MCF 10A (cell line): ENCODE results near the gene LGALS7B. TPM values are rescaled to one million over a fixed set of nuclear protein-coding genes. Genes with fewer than 3 reads are reported as not detected.
A peak's percentile ranks its signal among the peaks of the same experiment; 100 is the strongest.
"Not testable (repeated sequence)": the region's sequence is repeated elsewhere in the genome, so short reads cannot be mapped to it uniquely, and the experiment has no call there.

ENCODE experiments used
- BruUV-seq: library from RNA; stranded (reverse); fragments of 400-500 nt; replicated peaks from 2 replicates; lab custom pipeline; 2021; lab: Mats Ljungman, UMichigan
- CTCF ChIA-PET: fragments of 300-600 bp; sonication (Branson Sonifier 250); formaldehyde crosslinking; extraction: SDS; loops from one replicate; lab custom pipeline; 2021; ENCODE audit warnings: antibody characterized with exemption, inconsistent platforms; lab: Yijun Ruan, JAX
- POLR2A ChIA-PET: fragments of 300-600, 350-650 bp; sonication (Branson Sonifier 250); formaldehyde crosslinking; extraction: SDS; loops from one replicate; lab custom pipeline; 2020; ENCODE audit warnings: antibody characterized with exemption, inconsistent platforms; lab: Yijun Ruan, JAX
- DNase-seq: peaks from one replicate; pipeline ENCODE4 v3.0.0-alpha.2; 2018; ENCODE audit not compliant: unreplicated experiment
- H3K27ac Mint-ChIP-seq: one replicate; pipeline ENCODE4 v1.8.0; 2022; ENCODE audit warnings: mild to moderate bottlenecking, low read depth, mixed read lengths; ENCODE audit not compliant: unreplicated experiment
- H3K27me3 Mint-ChIP-seq: one replicate; pipeline ENCODE4 v1.8.0; 2022; ENCODE audit warnings: mixed read lengths; ENCODE audit not compliant: insufficient read depth, unreplicated experiment
- H3K36me3 Mint-ChIP-seq: one replicate; pipeline ENCODE4 v1.8.0; 2022; ENCODE audit warnings: mild to moderate bottlenecking, moderate library complexity, mixed read lengths; ENCODE audit not compliant: insufficient read depth, unreplicated experiment
- H3K4me1 Mint-ChIP-seq: one replicate; pipeline ENCODE4 v1.8.0; 2022; ENCODE audit warnings: mixed read lengths; ENCODE audit not compliant: insufficient read depth, unreplicated experiment
- H3K4me3 Mint-ChIP-seq: one replicate; pipeline ENCODE4 v1.8.0; 2022; ENCODE audit warnings: mild to moderate bottlenecking, moderate library complexity, mixed read lengths; ENCODE audit not compliant: unreplicated experiment
- H3K9me3 Mint-ChIP-seq: one replicate; pipeline ENCODE4 v1.8.0; 2022; ENCODE audit warnings: mixed read lengths; ENCODE audit not compliant: unreplicated experiment
- intact Hi-C: fragments of 100-400 bp; cut with micrococcal nuclease; formaldehyde crosslinking; loops from 2 replicates; pipeline ENCODE4 v1.14.1; 2022
- total RNA-seq: library from RNA; stranded (reverse); gene quantifications from 2 replicates; pipeline ENCODE4 v1.2.3, GENCODE V29; 2022
- TF ChIP-seq, protein P1 (sequence below): fragments of 200-600 bp; IDR thresholded peaks from one replicate; pipeline ENCODE4 v1.8.0; 2022; ENCODE audit warnings: antibody characterized with exemption, mild to moderate bottlenecking; ENCODE audit not compliant: unreplicated experiment

LGALS7B gene
- total RNA-seq, 1 experiment from 2014 or later = 2.6 TPM

DNA sequence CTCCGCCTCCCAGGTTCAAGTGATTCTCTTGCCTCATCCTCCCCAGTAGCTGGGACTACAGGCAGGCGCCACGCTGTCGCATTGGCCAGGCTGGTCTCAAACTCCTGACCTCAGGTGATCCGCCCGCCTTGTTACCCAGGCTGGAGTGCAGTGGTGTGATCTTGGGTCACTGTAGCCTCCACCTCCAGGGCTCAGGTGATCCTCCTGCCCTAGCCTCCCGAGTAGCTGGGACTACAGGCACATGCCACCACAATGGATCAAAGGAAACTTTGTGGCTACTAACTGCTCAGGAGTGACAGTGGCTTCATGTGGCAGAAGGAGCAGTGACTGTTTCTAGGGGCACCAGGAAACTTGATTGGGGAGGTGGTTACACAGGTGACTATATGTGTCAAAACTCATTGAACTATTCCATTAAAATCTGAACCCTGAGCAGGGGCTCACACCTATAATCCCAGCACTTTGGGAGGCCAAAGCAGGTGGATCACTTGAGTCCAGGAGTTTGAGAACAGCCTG lies 3.8 kb upstream of the LGALS7B start:
- Mint-ChIP-seq H3K27ac (no peak overlapping the region), H3K36me3 (no peaks in the 10 kb centered on the region), H3K27me3 (no peaks in the 10 kb centered on the region), H3K4me3 (no peak overlapping the region), H3K9me3 (no peaks in the 10 kb centered on the region), H3K4me1 (peaks cover 14% of the 10 kb centered on the region)
- no TSS peak for BruUV-seq
- intact Hi-C loops = no loop called here
- no peak for DNase-seq
- POLR2A ChIA-PET = interaction anchor here (1.5 to 2.3 kb wide), 2 partner anchors 53 to 138 kb away, joined by 5 to 14 read pairs; partner anchors contain the start of gene ACTN4
- TF ChIP-seq, protein P1, sequence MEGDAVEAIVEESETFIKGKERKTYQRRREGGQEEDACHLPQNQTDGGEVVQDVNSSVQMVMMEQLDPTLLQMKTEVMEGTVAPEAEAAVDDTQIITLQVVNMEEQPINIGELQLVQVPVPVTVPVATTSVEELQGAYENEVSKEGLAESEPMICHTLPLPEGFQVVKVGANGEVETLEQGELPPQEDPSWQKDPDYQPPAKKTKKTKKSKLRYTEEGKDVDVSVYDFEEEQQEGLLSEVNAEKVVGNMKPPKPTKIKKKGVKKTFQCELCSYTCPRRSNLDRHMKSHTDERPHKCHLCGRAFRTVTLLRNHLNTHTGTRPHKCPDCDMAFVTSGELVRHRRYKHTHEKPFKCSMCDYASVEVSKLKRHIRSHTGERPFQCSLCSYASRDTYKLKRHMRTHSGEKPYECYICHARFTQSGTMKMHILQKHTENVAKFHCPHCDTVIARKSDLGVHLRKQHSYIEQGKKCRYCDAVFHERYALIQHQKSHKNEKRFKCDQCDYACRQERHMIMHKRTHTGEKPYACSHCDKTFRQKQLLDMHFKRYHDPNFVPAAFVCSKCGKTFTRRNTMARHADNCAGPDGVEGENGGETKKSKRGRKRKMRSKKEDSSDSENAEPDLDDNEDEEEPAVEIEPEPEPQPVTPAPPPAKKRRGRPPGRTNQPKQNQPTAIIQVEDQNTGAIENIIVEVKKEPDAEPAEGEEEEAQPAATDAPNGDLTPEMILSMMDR = no peak
- CTCF ChIA-PET = interaction anchor here (0.7 kb wide), 1 partner anchor 337 kb away, joined by 3 read pairs; no protein-coding TSS in a partner anchor

DNA sequence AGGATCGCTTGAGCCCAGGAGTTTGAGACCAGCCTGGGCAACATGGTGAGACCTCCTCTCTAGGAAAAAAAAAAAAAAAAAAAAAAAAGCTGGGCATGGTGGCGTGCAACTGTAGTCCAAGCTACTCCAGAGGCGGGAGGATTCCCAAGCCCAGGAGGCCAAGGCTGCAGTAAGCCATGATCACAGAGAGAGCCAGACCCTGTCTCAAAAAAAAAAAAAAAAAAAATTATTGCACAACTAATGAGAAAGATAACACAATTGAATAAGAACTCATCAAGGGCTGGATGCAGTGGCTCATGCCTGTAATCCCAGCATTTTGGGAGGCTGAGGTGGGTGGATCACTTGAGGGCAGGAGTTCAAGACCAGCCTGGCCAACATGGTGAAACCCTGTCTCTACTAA lies 2.9 kb upstream of the LGALS7B start:
- H3K27me3 Mint-ChIP-seq, BruUV-seq, intact Hi-C loops, H3K9me3 Mint-ChIP-seq, DNase-seq, H3K36me3 Mint-ChIP-seq, H3K4me3 Mint-ChIP-seq: not testable (repeated sequence)
- POLR2A ChIA-PET = interaction anchor here (0.6 to 2.3 kb wide), 11 partner anchors 11 to 410 kb away, joined by 3 to 14 read pairs (median 5); partner anchors contain the start of genes ACTN4 and ECH1
- CTCF ChIA-PET = interaction anchor here (0.6 to 1.1 kb wide), 3 partner anchors 25 to 332 kb away, joined by 3 to 4 read pairs (median 3); no protein-coding TSS in a partner anchor
- H3K27ac Mint-ChIP-seq = peak overlapping the region; percentile 12
- peaks cover 14% of the 10 kb centered on the region for H3K4me1 Mint-ChIP-seq

DNA sequence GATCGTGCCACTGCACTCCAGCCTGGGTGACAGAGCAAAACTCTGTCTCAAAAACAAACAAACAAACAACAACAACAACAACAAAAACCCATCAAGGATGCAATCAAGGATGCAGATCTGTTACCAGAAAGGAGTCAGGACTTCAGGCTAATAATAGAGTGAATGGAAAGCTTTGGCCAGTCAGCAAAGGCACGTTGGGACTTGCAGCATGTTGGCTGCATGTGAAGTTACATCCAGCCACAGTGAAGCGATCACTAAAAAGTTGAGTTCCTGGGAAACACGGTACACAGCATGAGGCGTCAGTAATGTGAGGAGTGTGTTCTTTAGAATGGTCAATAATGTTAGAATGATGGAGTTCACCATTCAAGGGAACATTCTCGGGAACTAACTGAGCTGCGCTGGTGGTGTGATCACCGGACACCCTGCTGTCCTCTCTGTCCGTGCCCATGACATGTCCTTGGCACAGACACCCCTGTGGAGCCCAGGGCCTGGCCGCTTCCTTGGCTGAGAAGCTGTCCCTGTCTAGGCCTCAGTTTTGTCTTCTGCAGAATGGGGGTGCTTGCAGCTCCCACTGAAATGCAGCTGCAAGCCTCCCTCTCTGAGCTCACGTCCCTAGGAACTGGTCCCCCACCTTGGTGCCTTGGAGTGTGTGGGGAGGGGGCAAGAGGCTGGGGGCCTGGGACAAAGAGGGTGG lies 2.3 kb upstream of the LGALS7B start:
- Mint-ChIP-seq H3K4me3 (no peak overlapping the region), H3K9me3 (no peaks in the 10 kb centered on the region), H3K27me3 (no peaks in the 10 kb centered on the region), H3K36me3 (no peaks in the 10 kb centered on the region), H3K27ac (peak overlapping the region; percentile 12), H3K4me1 (peaks cover 14% of the 10 kb centered on the region)
- POLR2A ChIA-PET = interaction anchor here (0.6 to 2.3 kb wide), 11 partner anchors 12 to 411 kb away, joined by 3 to 14 read pairs (median 5); partner anchors contain the start of genes ACTN4 and ECH1
- BruUV-seq = no TSS peak
- CTCF ChIA-PET = interaction anchor here (0.6 to 1.1 kb wide), 4 partner anchors 25 to 333 kb away, joined by 3 to 4 read pairs (median 3); no protein-coding TSS in a partner anchor
- intact Hi-C loops = no loop called here
- TF ChIP-seq, protein P1 = no peak
- DNase-seq = peak; percentile 69

DNA sequence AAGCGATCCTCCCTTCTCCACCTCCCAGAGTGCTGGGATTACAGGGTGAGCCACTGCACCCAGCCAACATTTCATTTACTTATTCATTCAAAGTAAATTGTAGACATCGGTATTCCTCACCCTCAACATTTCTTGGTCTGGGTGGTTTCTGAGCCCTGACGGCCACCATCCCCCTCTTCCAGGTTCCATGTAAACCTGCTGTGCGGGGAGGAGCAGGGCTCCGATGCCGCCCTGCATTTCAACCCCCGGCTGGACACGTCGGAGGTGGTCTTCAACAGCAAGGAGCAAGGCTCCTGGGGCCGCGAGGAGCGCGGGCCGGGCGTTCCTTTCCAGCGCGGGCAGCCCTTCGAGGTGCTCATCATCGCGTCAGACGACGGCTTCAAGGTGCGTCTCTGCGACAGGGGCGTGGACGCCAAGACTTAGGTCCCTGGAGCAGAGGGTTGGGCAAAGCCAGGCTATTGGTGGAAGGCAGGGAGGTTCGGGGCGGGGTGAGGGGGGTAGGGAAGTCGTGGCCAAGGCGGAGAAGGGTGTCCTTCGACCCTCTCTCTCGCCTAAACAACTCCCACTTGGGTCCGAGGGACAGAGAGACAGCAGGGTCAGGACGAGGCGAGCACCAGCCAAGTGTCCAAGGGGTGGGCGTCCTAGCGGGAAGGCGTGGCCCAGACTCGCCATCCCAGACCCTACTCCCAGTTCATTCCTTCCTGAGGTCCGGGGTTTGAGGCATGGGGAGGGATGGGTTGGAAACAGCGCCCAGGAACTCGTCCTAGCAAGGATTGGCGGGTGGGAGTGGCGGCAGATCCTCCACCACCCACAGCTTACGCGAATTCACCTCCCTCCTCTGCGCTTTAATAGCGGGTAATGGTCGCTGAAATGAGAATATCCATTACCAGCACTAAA lies 1.8 kb downstream of the LGALS7B start:
- intact Hi-C loops = not testable (repeated sequence)

DNA sequence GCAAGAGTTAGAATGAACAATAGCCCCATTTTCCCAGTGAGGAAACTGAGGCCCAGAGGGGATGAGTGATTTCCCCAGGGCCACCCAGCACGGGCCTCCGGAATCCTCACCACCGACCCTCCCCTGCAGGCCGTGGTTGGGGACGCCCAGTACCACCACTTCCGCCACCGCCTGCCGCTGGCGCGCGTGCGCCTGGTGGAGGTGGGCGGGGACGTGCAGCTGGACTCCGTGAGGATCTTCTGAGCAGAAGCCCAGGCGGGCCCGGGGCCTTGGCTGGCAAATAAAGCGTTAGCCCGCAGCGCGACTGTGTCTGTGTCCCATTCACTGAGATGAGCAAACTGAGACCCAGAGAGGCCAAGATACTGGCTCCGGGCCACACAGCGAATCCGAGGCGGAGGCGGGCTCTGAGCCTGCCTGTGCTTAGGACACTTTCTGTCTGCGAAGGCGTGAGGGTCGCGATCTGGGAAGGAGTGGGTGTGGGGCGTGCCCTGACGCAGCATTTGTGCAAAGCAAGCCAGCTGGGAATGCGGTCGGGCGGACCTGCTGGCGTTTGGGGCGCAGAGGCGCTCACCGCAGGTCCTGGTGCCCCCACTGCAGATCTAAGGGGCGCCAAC lies 2.6 kb downstream of the LGALS7B start:
- H3K4me1 Mint-ChIP-seq = peaks cover 19% of the 10 kb centered on the region
- BruUV-seq, DNase-seq, CTCF ChIA-PET, H3K27me3 Mint-ChIP-seq, H3K9me3 Mint-ChIP-seq, H3K36me3 Mint-ChIP-seq, intact Hi-C loops, H3K4me3 Mint-ChIP-seq, H3K27ac Mint-ChIP-seq: not testable (repeated sequence)
- POLR2A ChIA-PET = interaction anchor here (3.2 kb wide), 1 partner anchor 17 kb away, joined by 18 read pairs; the partner anchor contains the start of gene LGALS7

More for the DNA sequence above, 1.8 kb downstream of the LGALS7B start:
- H3K9me3 Mint-ChIP-seq, H3K4me3 Mint-ChIP-seq, BruUV-seq, H3K27me3 Mint-ChIP-seq, H3K36me3 Mint-ChIP-seq, CTCF ChIA-PET, POLR2A ChIA-PET, H3K27ac Mint-ChIP-seq, DNase-seq: not testable (repeated sequence)
- H3K4me1 Mint-ChIP-seq = peaks cover 21% of the 10 kb centered on the region
